Epithelial cell of prostate (primary cell): Measurements from ENCODE around the gene SHOX.
"Not testable (repeated sequence)": the region's sequence is repeated elsewhere in the genome, so short reads cannot be mapped to it uniquely, and the experiment has no call there.

Source experiments
- DNase-seq: peaks from one replicate; pipeline ENCODE4 v3.0.0-alpha.2; 2011; ENCODE audit warnings: low read depth, low spot score
- H3K27ac ChIP-seq: fragments of 450-650 bp; 2 replicates; pipeline ENCODE4 v1.5.1; 2017; ENCODE audit warnings: mild to moderate bottlenecking

SHOX gene

DNA sequence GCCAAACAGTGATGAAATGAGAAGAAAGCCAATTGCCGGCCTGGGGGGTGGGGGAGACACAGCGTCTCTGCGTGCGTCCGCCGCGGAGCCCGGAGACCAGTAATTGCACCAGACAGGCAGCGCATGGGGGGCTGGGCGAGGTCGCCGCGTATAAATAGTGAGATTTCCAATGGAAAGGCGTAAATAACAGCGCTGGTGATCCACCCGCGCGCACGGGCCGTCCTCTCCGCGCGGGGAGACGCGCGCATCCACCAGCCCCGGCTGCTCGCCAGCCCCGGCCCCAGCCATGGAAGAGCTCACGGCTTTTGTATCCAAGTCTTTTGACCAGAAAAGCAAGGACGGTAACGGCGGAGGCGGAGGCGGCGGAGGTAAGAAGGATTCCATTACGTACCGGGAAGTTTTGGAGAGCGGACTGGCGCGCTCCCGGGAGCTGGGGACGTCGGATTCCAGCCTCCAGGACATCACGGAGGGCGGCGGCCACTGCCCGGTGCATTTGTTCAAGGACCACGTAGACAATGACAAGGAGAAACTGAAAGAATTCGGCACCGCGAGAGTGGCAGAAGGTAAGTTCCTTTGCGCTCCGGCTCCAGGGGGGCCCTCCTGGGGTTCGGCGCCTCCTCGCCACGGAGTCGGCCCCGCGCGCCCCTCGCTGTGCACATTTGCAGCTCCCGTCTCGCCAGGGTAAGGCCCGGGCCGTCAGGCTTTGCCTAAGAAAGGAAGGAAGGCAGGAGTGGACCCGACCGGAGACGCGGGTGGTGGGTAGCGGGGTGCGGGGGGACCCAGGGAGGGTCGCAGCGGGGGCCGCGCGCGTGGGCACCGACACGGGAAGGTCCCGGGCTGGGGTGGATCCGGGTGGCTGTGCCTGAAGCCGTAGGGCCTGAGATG, at the start of gene SHOX:
Gene SHOX, plus strand, starts transcription at position 180 of the 885 bp plus-strand sequence. Its CDS starts 107 bp downstream, at position 287.
- no peak for DNase-seq
- no peak within 1 kb of the TSS for H3K27ac ChIP-seq

DNA sequence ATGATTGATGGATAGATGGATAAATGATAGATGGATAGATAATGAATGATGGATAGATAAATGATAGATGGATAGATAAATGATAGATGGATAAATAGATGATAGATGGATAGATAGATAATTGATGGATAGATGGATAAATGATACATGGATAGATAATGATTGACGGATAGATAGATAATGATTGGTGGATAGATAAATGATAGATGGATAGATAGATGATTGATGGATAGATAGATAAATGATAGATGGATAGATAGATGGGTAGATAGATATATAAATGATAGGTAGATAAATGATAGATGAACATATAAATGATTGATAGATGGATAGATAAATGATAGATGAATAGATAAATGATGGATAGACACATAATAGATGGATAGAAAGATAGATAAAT, 49.5 kb upstream of the SHOX start:
- DNase-seq: no peak
- no peak overlapping the region for H3K27ac ChIP-seq

DNA sequence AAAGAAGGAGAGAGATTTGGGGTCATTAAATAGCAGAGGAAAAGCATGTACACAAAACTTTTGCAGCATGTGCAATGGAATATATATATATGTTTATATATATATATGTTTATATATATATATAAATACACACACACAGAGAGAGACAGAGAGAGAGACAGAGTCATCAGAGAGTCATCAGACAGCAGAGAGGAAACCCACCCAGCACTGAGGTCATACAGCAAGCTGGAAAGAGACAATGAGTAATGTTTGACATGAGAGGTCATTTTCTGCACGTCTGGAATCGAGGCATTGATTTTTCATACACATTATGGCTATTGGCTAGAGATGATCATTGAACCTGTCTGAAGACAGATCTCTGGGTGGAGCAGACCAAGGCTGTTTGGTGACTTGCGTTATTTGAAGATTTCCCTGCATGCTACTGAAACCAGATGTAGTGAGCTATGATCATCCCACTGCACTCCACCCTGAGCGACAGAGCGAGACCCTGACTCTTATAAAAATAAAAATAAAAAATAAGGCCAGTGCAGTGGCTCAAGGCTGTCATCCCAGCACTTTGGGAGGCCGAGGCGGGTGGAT, 48.8 kb upstream of the SHOX start:
- no peak for DNase-seq
- no peak overlapping the region for H3K27ac ChIP-seq

DNA sequence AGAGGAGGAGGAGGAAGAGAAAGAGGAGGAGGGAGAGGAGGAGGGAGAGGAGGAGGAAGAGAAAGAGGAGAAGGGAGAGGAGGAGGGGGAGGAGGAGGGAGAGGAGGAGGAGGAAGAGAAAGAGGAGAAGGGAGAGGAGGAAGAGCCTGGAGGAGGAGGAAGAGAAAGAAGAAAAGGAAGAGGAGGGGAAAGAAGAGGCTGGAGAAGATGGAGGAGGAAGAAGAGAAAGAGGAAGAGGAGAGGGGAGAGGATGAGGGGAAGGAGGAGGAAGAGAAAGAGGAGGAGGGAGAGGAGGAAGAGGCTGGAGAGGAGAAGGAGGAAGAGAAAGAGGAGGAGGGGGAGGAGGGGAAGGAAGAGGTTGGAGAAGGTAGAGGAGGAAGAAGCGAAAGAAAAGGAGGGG, 46.0 kb upstream of the SHOX start:
- H3K27ac ChIP-seq: no peak overlapping the region
- no peak for DNase-seq

DNA sequence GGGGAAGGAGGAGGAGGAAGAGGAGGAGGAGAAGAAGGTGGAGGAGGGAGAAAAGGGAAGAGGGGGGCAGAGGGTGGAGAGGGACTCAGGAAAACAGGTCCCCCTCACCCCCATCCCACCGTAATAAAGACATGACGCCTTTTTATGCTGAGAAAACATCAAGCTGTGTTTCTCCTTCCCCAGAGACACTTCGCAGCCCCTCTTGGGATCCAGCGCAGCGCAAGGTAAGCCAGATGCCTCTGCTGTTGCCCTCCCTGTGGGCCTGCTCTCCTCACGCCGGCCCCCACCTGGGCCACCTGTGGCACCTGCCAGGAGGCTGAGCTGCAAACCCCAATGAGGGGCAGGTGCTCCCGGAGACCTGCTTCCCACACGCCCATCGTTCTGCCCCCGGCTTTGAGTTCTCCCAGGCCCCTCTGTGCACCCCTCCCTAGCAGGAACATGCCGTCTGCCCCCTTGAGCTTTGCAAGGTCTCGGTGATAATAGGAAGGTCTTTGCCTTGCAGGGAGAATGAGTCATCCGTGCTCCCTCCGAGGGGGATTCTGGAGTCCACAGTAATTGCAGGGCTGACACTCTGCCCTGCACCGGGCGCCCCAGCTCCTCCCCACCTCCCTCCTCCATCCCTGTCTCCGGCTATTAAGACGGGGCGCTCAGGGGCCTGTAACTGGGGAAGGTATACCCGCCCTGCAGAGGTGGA, 45.3 kb upstream of the SHOX start:
- H3K27ac ChIP-seq: no peak overlapping the region
- DNase-seq: no peak

DNA sequence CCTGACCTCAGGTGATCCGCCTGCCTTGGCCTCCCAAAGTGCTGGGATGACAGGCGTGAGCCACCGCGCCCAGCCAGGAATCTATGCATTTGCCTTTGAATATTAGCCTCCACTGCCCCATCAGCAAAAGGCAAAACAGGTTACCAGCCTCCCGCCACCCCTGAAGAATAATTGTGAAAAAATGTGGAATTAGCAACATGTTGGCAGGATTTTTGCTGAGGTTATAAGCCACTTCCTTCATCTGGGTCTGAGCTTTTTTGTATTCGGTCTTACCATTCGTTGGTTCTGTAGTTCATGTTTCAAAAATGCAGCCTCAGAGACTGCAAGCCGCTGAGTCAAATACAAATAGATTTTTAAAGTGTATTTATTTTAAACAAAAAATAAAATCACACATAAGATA, 44.2 kb upstream of the SHOX start:
- DNase-seq: no peak
- H3K27ac ChIP-seq: no peak overlapping the region

DNA sequence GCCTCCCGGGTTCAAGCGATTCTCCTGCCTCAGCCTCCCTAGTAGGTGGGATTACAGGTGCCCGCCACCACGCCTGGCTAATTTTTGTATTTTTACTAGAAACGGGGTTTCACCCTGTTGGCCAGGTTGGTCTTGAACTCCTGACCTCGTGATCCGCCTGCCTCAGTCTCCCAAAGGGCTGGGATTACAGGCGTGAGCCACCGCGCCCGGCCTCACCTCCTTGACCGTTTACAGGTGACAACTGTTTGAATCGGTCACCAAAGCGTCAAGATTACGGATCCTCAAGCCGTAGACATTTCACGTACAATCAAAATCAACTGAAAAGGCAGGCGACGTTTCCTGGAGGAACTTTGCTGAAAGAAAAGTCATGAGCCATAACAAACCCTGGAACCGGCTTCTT, 41.3 kb upstream of the SHOX start:
- H3K27ac ChIP-seq, DNase-seq: not testable (repeated sequence)

DNA sequence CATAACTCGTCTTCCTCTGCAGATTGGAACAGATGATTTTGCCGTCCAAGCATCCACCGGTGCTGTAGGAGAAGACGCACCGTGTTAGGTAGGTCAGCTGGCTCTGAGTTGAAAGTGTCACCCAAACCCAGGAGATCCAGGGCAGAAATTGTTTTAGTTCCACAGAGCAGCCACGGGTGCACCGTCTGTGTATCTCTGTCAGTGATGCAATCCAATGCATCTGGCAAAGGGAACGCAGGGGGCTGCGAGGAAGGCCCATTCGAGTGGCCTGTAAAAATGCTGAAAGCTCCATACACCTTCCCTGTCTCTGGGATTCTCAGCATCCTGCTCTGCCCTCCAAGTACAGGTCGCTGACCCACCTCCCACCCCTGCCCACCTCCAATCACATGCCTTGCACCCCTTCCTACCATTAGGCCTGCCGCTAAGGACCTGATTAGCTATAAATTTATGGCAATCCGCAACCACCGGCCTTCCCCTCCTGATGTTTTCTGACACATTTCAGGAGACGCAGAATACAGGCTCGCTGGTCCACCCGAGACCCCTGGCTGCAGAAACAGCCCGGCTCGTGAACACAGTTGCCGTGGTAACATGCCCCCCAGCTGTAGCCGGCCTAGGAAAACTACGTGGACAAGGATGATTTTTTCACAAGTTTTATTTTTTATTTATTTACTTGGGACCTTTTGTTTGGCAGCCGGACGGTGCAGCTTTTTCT, 39.7 kb upstream of the SHOX start:
- H3K27ac ChIP-seq: no peak overlapping the region
- DNase-seq: no peak

DNA sequence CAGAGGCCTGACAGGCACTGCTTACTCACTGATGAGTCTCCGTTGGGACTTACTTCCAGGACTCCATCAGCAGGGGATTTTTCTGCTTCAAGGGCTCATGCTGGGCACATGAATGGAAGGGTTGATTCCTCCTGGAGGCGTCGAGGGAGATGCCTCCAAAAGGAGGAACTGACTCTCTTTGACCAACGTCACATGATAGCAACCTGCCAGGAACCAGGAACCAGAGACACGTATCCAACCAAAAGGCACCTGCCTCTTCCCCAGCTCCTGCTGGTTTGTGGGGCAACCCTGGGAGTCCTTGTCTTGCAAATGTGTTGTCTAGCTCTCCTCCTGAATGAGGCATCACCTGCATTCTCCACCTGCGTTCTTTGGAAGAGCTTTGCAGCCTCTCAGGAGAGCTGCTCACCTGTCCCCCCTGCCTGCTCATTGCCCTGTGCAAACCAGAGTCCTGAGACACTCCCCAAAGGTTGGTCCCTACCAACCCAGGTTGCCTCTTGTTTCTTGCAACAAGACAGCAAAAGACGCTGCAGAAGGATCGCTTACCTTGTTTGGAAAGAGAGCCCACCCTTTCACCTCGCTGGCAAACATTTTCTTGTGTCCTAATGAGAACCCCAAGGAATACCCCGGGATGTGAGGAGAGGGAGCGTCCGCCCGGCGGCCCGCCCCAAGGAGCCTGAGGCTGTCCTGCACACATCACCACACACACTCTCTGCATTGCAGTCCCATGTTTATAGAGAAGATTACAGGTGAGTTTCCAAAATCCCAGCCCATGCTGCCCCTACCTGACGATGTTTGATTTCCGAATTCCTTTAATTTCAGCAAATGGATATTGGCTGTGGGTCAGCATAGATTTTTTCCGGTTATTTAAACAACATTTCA, 30.5 kb upstream of the SHOX start:
- DNase-seq: no peak
- H3K27ac ChIP-seq: no peak overlapping the region

DNA sequence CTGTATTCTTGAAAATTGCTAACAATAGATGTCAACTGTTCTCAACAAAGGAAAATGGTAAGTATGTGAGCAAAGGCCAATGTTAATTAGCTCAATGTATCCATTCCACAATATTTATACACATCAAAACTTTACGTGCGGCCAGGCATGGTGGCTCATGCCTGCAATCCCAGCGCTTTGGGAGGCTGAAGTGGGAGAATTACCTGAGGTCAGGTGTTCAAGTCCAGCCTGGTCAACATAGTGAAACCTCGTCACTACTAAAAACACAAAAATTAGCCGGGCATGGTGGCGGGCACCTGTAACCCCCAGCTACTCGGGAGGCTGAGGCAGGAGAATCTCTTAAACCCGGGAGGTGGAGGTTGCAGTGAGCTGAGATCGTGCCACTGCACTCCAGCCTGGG, 27.6 kb upstream of the SHOX start:
- H3K27ac ChIP-seq, DNase-seq: not testable (repeated sequence)

DNA sequence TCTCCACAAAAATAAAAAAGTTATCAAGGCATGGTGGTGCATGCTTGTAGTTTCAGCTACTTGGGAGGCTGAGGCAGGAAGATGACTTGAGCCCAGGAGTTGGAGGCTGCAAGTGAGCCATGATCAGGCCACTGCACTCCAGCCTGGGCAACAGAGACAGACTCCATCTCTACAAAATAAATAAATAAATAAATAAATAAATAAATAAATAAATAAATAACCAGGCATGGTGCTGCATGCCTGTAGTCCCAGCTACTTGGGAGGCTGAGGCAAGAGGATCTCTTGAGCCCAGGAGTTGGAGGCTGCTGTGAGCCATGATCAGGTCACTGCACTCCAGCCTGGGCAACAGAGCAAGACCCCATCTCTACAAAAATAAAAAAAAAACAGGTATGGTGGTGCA, 26.0 kb upstream of the SHOX start:
- not testable (repeated sequence) for H3K27ac ChIP-seq, DNase-seq

DNA sequence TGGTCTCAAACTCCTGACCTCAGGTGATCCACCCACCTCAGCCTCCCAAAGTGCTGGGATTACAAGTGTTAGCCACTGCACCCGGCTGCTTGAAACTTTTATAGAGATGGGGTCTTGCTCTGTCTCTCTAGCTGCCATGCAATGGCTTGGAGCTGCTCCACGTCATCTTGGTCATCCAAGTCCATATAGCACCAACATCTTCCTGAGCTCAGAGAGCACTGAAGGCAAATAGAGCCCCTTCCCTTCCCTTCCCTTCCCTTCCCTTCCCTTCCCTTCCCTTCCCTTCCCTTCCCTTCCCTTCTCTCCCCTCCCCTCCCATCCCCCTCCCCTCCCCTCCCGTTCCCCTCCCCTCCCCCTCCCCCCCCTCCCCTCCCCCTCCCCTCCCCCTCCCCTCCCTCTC, 22.5 kb upstream of the SHOX start:
- not testable (repeated sequence) for H3K27ac ChIP-seq, DNase-seq

DNA sequence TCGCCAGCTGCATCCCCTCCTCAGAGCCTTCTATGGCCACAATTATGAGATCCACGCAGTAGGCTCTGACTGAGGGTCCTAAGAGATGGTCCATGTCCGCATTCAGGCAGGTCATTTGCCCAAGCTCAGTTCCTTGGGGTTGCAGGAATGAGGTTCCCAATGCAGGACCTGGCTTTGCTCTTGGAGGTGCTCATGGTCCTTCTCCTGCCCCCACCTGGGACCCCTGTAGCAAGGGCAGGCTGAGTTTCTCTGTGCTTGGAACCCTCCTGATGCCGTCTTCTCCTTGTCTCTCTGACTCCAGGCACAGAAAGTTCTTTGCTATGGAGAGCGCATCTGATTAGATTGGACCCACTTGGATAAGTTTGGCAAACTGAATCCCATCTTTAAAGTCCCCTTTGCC, 16.5 kb upstream of the SHOX start:
- no peak for DNase-seq
- no peak overlapping the region for H3K27ac ChIP-seq

DNA sequence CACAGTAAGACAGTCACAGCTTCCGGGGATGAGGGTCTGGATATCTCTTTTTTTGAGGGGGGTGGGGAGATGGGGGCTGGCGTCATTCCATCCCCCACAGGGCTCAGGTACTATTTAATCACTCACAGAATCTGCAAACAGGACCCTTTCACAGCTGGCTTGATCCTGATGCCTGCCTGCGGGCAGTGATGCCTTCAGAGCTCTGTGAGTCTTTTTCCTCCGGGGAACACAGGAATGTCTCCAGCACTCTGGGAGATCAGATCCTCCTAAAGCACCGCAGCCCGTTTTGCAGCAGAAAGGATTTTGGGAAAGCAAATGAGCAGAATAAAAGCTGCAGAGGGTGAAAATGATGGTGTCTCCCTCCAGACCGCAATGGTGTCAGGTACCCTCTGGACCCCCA, 13.2 kb upstream of the SHOX start:
- no peak overlapping the region for H3K27ac ChIP-seq
- no peak for DNase-seq

DNA sequence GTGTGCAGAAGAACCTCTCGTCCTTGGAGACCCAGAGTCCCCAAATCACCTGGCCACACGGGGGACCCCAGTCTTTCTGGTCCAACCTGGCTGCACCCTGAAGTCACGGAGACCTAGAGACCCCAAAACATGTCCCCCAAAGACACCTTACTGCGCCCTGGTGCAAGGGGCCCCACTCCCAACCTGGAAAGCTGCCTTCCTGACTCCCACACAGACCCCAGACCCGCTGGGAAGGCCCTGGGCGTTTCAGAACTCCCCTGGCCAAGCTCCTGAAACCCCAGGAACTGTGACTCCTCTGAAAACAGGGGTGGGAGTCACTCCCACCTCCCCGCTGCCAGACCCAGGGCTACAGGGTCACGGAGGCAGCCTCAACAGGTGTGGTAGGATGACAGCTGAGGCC, 12.7 kb upstream of the SHOX start:
- no peak overlapping the region for H3K27ac ChIP-seq

DNA sequence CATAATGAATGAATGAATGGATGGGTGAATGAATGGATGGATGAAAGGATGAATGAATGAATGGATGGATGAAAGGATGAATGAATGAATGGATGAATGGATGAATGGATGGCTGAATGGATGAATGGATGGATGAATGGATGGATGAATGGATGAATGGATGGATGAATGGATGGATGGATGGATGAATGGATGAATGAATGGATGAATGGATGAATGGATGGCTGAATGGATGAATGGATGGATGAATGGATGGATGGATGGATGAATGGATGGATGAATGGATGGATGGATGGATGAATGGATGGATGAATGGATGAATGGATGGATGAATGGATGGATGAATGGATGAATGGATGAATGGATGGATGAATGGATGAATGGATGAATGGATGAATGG, 12.3 kb upstream of the SHOX start:
- not testable (repeated sequence) for DNase-seq, H3K27ac ChIP-seq

More for the DNA sequence above, 12.7 kb upstream of the SHOX start:
- DNase-seq: no peak

DNA sequence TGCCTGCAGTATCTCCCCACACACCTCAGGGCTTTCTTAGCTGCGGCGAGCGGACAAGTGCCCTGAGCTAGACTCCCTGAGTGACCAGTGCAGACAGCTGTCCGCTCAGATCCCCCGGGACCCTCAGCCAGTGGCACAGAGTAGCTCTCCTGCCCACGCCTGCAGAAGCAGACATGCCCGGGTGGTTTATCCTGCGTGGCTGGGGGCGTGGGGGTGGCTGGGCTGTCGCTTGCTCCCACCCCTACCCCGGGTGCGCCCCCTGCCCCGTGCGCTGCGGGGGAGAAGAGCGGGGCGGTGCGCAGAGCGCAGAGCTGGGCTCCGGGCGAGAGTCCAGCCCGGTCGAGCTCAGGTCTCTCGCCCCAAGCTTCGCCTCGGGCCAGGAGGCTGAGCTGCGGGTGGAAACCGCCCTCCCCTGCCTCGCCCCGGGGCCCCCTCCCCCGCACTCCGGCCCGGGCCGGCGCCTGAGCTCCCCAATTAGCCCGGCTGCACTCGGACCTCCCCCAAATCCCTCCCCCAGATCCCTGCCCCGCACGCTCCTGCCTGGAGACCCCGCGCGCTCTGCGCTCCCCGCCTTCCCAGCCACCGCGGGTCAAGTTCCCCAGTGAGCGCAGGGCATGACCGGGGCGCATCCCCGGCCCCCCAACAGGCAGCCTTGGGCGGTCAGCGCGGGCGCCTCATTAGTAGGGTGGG, 11.7 kb upstream of the SHOX start:
- H3K27ac ChIP-seq: no peak overlapping the region
- no peak for DNase-seq

DNA sequence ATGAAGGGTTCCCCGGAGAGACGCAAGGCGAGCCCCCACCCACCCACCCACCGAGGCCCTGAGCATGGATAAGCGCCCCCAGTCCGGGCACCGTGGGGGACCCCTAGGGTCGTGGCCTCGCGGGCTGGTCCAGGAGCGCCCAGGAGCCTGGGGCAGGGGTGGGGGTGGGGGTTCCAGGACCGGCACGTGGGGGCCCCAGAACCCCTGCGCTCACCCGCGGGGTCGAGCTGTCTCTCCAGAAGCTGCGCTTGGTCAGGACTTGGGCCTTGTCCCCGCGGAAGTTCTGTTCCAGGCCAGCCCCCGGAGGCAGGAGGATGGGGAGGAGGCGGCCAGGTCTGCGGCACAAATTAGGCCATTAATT, 11.2 kb upstream of the SHOX start:
- no peak for DNase-seq
- no peak overlapping the region for H3K27ac ChIP-seq

DNA sequence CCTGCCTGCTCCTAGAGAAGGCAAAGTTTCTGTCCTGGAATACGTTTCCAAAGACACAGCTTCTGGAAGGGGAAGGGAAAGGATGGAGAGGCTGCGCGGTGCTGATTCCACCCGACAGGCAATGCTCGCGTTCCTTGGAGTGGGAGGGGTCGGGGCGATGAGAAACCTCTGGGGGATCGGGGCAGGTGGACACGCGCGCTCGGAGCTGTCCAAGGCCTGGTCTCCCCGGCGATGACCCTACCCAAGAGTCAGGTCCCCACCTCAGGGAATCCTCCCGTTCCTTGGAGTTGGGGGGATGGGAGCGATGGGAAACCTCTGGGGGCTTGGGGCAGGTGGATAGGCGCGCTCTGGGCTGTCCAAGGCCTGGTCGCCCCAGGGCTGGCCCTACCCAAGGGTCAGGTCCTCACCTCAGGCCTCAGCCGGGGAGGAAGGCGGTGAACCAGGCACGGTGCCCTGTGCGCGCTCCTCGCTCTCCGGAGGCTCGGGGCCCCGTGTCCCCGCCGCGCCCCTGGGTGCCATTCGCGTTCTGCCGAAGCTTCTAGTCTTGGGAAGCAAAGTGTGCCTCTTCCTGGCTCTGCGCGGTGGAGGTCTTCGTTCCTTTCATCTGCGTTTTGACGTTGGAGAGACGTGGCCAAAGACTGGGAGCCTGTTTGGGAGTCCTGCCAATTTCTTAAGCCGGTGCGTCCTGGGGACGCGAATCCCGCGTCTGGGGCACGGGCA, 10.6 kb upstream of the SHOX start:
- H3K27ac ChIP-seq: no peak overlapping the region
- DNase-seq: no peak
